GM12864 (cell line): Measurements from ENCODE around the gene PLA2G12A.

Experiments
- DNase-seq: peaks from one replicate; pipeline ENCODE4 v3.0.0-alpha.2; 2011; ENCODE audit warnings: low read depth
- H3K4me3 ChIP-seq: 2 replicates; pipeline ENCODE4 v1.5.1; 2011; ENCODE audit warnings: mild to moderate bottlenecking, low read depth, low read length, control low read depth
- CTCF ChIP-seq: IDR thresholded peaks from 2 replicates; pipeline ENCODE4 v1.5.1; 2011; ENCODE audit warnings: low read depth, mild to moderate bottlenecking, moderate library complexity, low read length, control low read depth, inconsistent platforms; ENCODE audit errors: missing control alignments

The PLA2G12A gene

GRCh38 chr4:109752525-109752924 lies 22.7 kb upstream of the PLA2G12A start:
- TF ChIP-seq CTCF = no peak
- no peak for DNase-seq
- H3K4me3 ChIP-seq = no peak overlapping the region

DNA sequence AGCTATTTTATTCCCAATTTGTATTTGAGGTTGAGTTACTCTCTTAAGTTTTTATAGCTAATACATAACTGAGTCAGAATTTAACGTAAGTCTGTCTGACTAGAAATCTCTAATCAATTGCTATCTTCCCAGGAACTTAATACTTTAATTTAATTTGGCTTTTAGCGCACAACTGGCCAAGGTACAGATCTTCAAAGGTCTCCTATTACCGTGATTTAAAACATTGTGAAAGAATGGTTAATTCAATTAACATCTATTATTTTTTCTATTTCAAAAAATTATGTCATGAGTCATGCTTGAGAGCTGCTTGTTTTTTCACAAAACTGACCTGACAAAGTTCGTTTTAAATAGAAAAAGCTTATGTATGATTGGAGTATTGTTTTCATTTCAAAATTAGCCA lies 22.0 kb upstream of the PLA2G12A start:
- no peak for TF ChIP-seq CTCF
- no peak for DNase-seq
- H3K4me3 ChIP-seq = no peak overlapping the region

GRCh38 chr4:109750652-109751244 lies 20.9 kb upstream of the PLA2G12A start:
- TF ChIP-seq CTCF = no peak
- no peak for DNase-seq
- H3K4me3 ChIP-seq = no peak overlapping the region

DNA sequence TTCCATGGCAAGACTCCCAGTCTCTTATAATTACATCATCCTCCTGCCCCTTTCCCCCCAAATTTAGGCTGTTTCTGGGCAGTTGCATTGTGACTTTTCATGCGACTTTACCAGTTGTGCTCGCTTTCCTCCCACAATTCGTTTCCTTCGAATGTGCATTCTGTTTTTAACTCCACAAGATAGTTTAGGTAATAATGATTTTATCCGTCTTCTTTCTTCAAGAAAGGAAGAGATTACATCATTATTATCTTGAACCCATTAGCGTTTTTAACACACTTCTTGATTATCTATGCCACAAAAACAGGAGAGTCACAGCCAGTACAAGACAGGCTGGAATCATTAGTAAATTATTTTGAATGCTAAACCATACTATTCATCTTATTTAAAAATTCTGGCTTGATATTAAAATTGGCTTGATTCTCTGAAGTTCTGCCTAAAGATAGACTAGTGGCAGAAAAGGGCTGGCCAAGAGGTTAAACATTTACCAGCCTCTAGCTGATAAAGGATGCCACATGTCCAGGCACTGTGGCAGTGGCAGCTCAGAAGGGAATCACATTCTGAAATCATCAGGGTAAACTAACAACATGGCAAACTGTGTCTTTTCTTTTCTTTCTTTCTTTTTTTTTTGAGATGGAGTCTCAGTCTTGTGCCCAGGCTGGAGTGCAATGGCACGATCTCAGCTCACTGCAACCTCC lies 19.7 kb upstream of the PLA2G12A start:
- no peak for TF ChIP-seq CTCF
- DNase-seq = no peak
- no peak overlapping the region for H3K4me3 ChIP-seq

DNA sequence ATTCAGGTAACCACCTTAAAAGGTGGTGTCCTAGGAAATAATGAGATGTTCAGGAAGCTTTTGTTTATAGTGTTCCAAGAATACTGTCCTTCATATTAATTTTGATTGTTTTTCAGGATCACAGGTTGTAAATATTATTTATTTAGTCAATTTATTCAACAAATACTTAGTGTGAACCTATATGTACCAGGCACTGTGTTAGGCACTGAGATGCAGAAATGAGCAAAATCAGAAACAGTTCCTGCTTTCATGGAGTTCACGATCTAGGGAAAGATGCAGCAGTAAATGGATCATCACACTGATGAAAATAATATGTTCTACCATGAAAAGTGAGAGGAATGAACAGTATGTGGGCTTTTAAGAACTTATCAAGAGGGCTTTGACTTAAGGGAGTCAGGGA lies 18.2 kb upstream of the PLA2G12A start:
- no peak overlapping the region for H3K4me3 ChIP-seq
- TF ChIP-seq CTCF = no peak
- no peak for DNase-seq

DNA sequence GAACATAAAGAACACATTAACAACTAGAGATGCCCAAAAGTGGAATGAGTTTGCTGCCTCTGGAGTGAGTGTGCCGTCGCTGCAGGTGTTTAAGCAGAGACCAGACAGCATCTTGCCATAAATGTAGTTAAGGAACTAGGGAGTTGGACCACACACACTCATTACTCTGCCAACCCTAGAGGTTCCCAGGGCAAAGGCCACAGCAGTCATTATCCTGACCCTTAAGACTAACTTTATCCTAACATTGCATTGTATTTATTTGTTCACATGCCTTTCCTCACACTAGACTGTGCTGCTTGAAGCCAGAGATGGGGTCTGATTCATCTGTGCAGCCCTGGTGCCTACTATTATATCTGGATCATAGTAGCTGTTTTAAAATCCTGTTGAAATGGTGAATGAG lies 16.9 kb upstream of the PLA2G12A start:
- no peak for TF ChIP-seq CTCF
- DNase-seq = no peak
- no peak overlapping the region for H3K4me3 ChIP-seq

DNA sequence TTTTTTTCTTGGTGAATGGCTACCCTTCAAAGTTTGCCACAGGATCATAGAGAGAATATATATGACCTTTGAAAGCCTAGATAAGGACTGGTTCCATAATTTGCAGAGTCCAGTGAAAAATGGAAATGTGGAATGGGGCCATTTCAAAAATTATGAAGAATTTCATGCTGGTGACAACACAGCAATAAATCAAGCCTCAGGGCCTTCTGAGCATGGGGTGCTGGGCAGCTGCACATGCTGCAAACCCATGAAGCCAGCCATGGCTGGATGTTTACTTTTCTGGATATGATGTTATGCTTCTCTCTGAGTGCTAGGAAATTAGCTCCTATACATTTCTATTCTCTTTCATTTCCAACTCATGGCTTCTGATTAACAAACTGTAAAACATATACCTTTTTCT lies 16.0 kb upstream of the PLA2G12A start:
- DNase-seq = no peak
- no peak overlapping the region for H3K4me3 ChIP-seq
- no peak for TF ChIP-seq CTCF
